Tibial nerve (tissue), 4 donors: ENCODE results near the gene ODAD3.

Experiments
- EP300 ChIP-seq, 2 donors: sonication (generic); formaldehyde crosslinking; IDR thresholded peaks; one replicate each; pipeline ENCODE4 v1.6.1; 2017; ENCODE audit warnings: antibody characterized with exemption in 2 of 2, mild to moderate bottlenecking in 1 of 2
- POLR2A ChIP-seq, 2 donors: fragments of 450-650 bp; IDR thresholded peaks; one replicate each; pipeline ENCODE4 v1.6.1; 2017; ENCODE audit warnings: antibody characterized with exemption in 2 of 2, mild to moderate bottlenecking in 2 of 2, moderate library complexity in 2 of 2
- TF ChIP-seq, protein P1 (sequence below), 5 experiments: fragments of 200-600 bp in 3 of 5; fragments of 450-650 bp in 2 of 5; sonication (generic) in 3 of 5; IDR thresholded peaks; one replicate each; pipeline ENCODE4 v1.5.1; 2016 to 2019; ENCODE audit warnings: antibody characterized with exemption in 5 of 5, mild to moderate bottlenecking in 3 of 5, moderate library complexity in 2 of 5

DNA sequence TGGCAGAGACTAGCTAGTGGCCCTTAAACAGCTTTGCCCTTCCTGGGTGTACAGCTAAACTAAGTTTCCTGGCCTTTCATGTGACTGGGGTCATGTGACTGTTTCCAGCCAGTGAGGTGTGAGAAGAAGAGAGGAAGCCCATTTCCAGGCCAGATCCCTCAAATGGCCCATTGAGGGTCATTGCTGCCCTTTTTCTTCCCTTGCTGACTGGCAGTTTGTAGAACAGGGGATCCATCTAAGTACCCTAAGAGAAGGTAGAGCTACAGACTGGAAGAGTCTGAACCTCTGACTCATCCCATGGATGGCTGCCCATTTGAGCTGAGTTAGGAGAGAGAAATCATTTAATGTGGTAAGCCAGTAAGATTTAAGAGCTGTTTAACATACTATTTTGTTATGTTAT lies 57.7 kb downstream of the ODAD3 start:
- TF ChIP-seq, protein P1, sequence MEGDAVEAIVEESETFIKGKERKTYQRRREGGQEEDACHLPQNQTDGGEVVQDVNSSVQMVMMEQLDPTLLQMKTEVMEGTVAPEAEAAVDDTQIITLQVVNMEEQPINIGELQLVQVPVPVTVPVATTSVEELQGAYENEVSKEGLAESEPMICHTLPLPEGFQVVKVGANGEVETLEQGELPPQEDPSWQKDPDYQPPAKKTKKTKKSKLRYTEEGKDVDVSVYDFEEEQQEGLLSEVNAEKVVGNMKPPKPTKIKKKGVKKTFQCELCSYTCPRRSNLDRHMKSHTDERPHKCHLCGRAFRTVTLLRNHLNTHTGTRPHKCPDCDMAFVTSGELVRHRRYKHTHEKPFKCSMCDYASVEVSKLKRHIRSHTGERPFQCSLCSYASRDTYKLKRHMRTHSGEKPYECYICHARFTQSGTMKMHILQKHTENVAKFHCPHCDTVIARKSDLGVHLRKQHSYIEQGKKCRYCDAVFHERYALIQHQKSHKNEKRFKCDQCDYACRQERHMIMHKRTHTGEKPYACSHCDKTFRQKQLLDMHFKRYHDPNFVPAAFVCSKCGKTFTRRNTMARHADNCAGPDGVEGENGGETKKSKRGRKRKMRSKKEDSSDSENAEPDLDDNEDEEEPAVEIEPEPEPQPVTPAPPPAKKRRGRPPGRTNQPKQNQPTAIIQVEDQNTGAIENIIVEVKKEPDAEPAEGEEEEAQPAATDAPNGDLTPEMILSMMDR (IDR thresholded peaks at IDR 0.05) = no peak
- no peak for TF ChIP-seq EP300 (IDR thresholded peaks at IDR 0.05)
- no peak for TF ChIP-seq POLR2A (IDR thresholded peaks at IDR 0.05)
